ENCODE results near the gene ZSCAN2. TPM values are rescaled to one million over a fixed set of nuclear protein-coding genes. Genes with fewer than 3 reads are reported as not detected.
"Not testable (repeated sequence)": the region's sequence is repeated elsewhere in the genome, so short reads cannot be mapped to it uniquely, and the experiment has no call there.

ZSCAN2 gene
- 14.1 and 14.7 TPM in 2 replicates for total RNA-seq

GRCh38 chr15:84600687-84601554 lies at the start of gene ZSCAN2:
TSS of gene ZSCAN2 (plus strand) at chr15:84601009. CDS start at chr15:84603928, 2,919 bp downstream.
- Histone ChIP-seq H3K36me3 (ENCODE audit: insufficient read depth, low read length) (peaks cover 3% of the 10 kb centered on the region), H4K20me1 (ENCODE audit: insufficient read depth, low read length) (no peaks in the 10 kb centered on the region), H3K4me2 (ENCODE audit: insufficient read depth, low read length) (peak within 1 kb of the TSS; percentile 85), H3K9me3 (ENCODE audit: low read depth, low read length) (no peaks in the 10 kb centered on the region), H2AFZ (ENCODE audit: low read length) (peak within 1 kb of the TSS; percentile 95), H3K4me1 (ENCODE audit: insufficient read depth, low read length) (peaks cover 13% of the 10 kb centered on the region), H3K79me2 (ENCODE audit: insufficient read depth, low read length) (peaks cover 6% of the 10 kb centered on the region), H3K27me3 (ENCODE audit: insufficient read depth, low read length) (no peaks in the 10 kb centered on the region), H3K4me3 (ENCODE audit: insufficient read depth, low read length) (peak within 1 kb of the TSS; percentile 76), H3K27ac (ENCODE audit: low read depth, low read length) (peak within 1 kb of the TSS; percentile 64)
- no peak for TF ChIP-seq CTCF (IDR thresholded peaks at IDR 0.05; ENCODE audit: extremely low read depth, low read depth, low read length)
- DNase-seq (ENCODE audit: insufficient read length, low spot score, missing footprints), result peak; percentile 99

GRCh38 chr15:84551624-84552023 lies 49.2 kb upstream of the ZSCAN2 start:
- not testable (repeated sequence) for H4K20me1 ChIP-seq (ENCODE audit: insufficient read depth, low read length); H3K4me2 ChIP-seq (ENCODE audit: insufficient read depth, low read length); H3K27ac ChIP-seq (ENCODE audit: low read depth, low read length); DNase-seq (ENCODE audit: insufficient read length, low spot score, missing footprints); H3K4me3 ChIP-seq (ENCODE audit: insufficient read depth, low read length); H3K36me3 ChIP-seq (ENCODE audit: insufficient read depth, low read length); H2AFZ ChIP-seq (ENCODE audit: low read length); H3K79me2 ChIP-seq (ENCODE audit: insufficient read depth, low read length); H3K27me3 ChIP-seq (ENCODE audit: insufficient read depth, low read length); H3K9me3 ChIP-seq (ENCODE audit: low read depth, low read length)
- peaks cover 14% of the 10 kb centered on the region for H3K4me1 ChIP-seq (ENCODE audit: insufficient read depth, low read length)

DNA sequence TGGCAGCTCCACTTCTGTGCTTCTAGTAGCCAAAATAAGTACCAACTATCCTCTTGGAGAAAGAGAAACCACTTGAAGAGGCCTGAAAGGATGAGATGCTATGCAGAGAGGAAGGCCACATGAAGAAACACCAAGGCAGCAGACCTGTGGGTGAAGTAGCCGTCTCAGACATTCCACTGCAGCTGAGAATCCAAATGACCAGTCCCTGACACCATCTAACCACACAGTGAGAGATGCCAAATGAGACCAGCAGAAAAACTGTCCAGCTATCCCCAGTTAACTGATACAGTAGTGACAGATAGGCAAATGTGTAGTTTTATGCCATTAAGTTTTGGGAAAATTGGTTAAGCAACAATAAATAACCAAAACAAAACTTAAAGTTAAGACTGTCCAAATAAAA lies 47.9 kb upstream of the ZSCAN2 start:
- Histone ChIP-seq H3K9me3 (ENCODE audit: low read depth, low read length) (no peaks in the 10 kb centered on the region), H3K79me2 (ENCODE audit: insufficient read depth, low read length) (peaks cover 2% of the 10 kb centered on the region), H3K27ac (ENCODE audit: low read depth, low read length) (no peak overlapping the region), H3K4me3 (ENCODE audit: insufficient read depth, low read length) (no peak overlapping the region), H3K4me2 (ENCODE audit: insufficient read depth, low read length) (no peak overlapping the region), H3K27me3 (ENCODE audit: insufficient read depth, low read length) (no peaks in the 10 kb centered on the region), H2AFZ (ENCODE audit: low read length) (no peak overlapping the region), H4K20me1 (ENCODE audit: insufficient read depth, low read length) (peaks cover 6% of the 10 kb centered on the region), H3K36me3 (ENCODE audit: insufficient read depth, low read length) (no peaks in the 10 kb centered on the region), H3K4me1 (ENCODE audit: insufficient read depth, low read length) (peaks cover 14% of the 10 kb centered on the region)
- TF ChIP-seq CTCF (IDR thresholded peaks at IDR 0.05; ENCODE audit: extremely low read depth, low read depth, low read length), result no peak
- no peak for DNase-seq (ENCODE audit: insufficient read length, low spot score, missing footprints)

DNA sequence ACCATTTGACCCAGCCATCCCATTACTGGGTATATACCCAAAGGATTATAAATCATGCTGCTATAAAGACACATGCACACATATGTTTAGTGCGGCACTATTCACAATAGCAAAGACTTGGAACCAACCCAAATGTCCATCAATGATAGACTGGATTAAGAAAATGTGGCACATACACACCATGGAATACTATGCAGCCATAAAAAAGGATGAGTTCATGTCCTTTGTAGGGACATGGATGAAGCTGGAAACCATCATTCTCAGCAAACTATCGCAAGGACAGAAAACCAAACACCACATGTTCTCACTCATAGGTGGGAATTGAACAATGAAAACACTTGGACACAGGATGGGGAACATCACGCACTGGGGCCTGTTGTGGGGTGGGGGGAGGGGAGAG lies 44.1 kb upstream of the ZSCAN2 start:
- not testable (repeated sequence) for H3K27ac ChIP-seq (ENCODE audit: low read depth, low read length); H3K4me3 ChIP-seq (ENCODE audit: insufficient read depth, low read length); H3K79me2 ChIP-seq (ENCODE audit: insufficient read depth, low read length); H3K4me2 ChIP-seq (ENCODE audit: insufficient read depth, low read length); H3K27me3 ChIP-seq (ENCODE audit: insufficient read depth, low read length); H4K20me1 ChIP-seq (ENCODE audit: insufficient read depth, low read length); H3K36me3 ChIP-seq (ENCODE audit: insufficient read depth, low read length); H2AFZ ChIP-seq (ENCODE audit: low read length); H3K4me1 ChIP-seq (ENCODE audit: insufficient read depth, low read length); H3K9me3 ChIP-seq (ENCODE audit: low read depth, low read length); DNase-seq (ENCODE audit: insufficient read length, low spot score, missing footprints)

- H3K27ac ChIP-seq (ENCODE audit: low read depth, low read length); H4K20me1 ChIP-seq (ENCODE audit: insufficient read depth, low read length); H2AFZ ChIP-seq (ENCODE audit: low read length); H3K4me2 ChIP-seq (ENCODE audit: insufficient read depth, low read length); H3K4me3 ChIP-seq (ENCODE audit: insufficient read depth, low read length); H3K79me2 ChIP-seq (ENCODE audit: insufficient read depth, low read length); H3K36me3 ChIP-seq (ENCODE audit: insufficient read depth, low read length); H3K9me3 ChIP-seq (ENCODE audit: low read depth, low read length); DNase-seq (ENCODE audit: insufficient read length, low spot score, missing footprints); H3K27me3 ChIP-seq (ENCODE audit: insufficient read depth, low read length); H3K4me1 ChIP-seq (ENCODE audit: insufficient read depth, low read length): not testable (repeated sequence)
These were observed 32.8 kb upstream of the ZSCAN2 start for GRCh38 chr15:84568021-84568420.
